ENCODE results near the gene NFYA.

GRCh38 chr6:41072836-41073202, at the start of gene NFYA:
- TF ChIP-seq POLR2A (IDR thresholded peaks at IDR 0.05) (no peak), CTCF (IDR thresholded peaks at IDR 0.05) (no peak)
